ENCODE measurements around the gene ERV3-1.
"Not testable (repeated sequence)": the region's sequence is repeated elsewhere in the genome, so short reads cannot be mapped to it uniquely, and the experiment has no call there.

- TF ChIP-seq POLR2AphosphoS5 (IDR thresholded peaks at IDR 0.05; ENCODE audit: low read depth, low read length); REST (IDR thresholded peaks at IDR 0.05; ENCODE audit: insufficient read depth in 1 of 2, low read depth in 2 of 2, low read length in 2 of 2): not testable (repeated sequence)
- TF ChIP-seq TAF1 (IDR thresholded peaks at IDR 0.05; ENCODE audit: borderline replicate concordance, insufficient read depth, low read length): 0 out of 2 replicates have a peak, but pooled peaks have one; percentile 0
Observed at GRCh38 chr7:65007036-65007435, 549 bp upstream of the ERV3-1 start.
